Measurements from ENCODE around the gene NLRP1.

NLRP1 gene

GRCh38 chr17:5584383-5585286 is at the start of gene NLRP1:
Gene NLRP1 (minus strand): TSS chr17:5584509. CDS start chr17:5583957, 552 bp downstream.
- in situ Hi-C loops (cut with MboI; ENCODE audit: low sequenced_read_pairs): loop anchor here (5.0 kb wide), 1 partner anchor 838 kb away; no protein-coding TSS in a partner anchor
- H3K9me3 ChIP-seq: no peaks in the 10 kb centered on the region
- peak in 1 of 2 experiments; percentile 30 for DNase-seq (ENCODE audit: low spot score in 2 of 2)
- H3K4me1 ChIP-seq: no peaks in the 10 kb centered on the region
- H3K36me3 ChIP-seq (replicated peaks): no peaks in the 10 kb centered on the region
- no peaks in the 10 kb centered on the region for H3K27me3 ChIP-seq (ENCODE audit: low read depth)
- no peak within 1 kb of the TSS for H3K4me3 ChIP-seq

- no peaks in the 10 kb centered on the region for H3K9me3 ChIP-seq
- H3K4me3 ChIP-seq: no peak overlapping the region
- no peaks in the 10 kb centered on the region for H3K4me1 ChIP-seq
- DNase-seq (ENCODE audit: low spot score in 2 of 2): no peak
- H3K27me3 ChIP-seq (ENCODE audit: low read depth): peaks cover 3% of the 10 kb centered on the region; the same call in 1 of the 2 replicates
- in situ Hi-C loops (cut with MboI; ENCODE audit: low sequenced_read_pairs): no loop called here
- no peaks in the 10 kb centered on the region for H3K36me3 ChIP-seq (replicated peaks)
Observed at GRCh38 chr17:5631958-5632590, 47.8 kb upstream of the NLRP1 start.

- Histone ChIP-seq H3K36me3 (replicated peaks) (no peaks in the 10 kb centered on the region), H3K27me3 (ENCODE audit: low read depth) (peaks cover 3% of the 10 kb centered on the region; the same call in 1 of the 2 replicates), H3K9me3 (no peaks in the 10 kb centered on the region), H3K4me3 (no peak overlapping the region), H3K4me1 (no peaks in the 10 kb centered on the region)
- DNase-seq (ENCODE audit: low spot score in 2 of 2): no peak
- in situ Hi-C loops (cut with MboI; ENCODE audit: low sequenced_read_pairs): no loop called here
Observed at GRCh38 chr17:5630434-5630833, 46.1 kb upstream of the NLRP1 start.

GRCh38 chr17:5629128-5629527 is 44.8 kb upstream of the NLRP1 start:
- H3K4me3 ChIP-seq: no peak overlapping the region
- no peaks in the 10 kb centered on the region for H3K4me1 ChIP-seq
- no peaks in the 10 kb centered on the region for H3K36me3 ChIP-seq (replicated peaks)
- in situ Hi-C loops (cut with MboI; ENCODE audit: low sequenced_read_pairs): no loop called here
- peaks cover 3% of the 10 kb centered on the region; the same call in 1 of the 2 replicates for H3K27me3 ChIP-seq (ENCODE audit: low read depth)
- DNase-seq (ENCODE audit: low spot score in 2 of 2): no peak
- no peaks in the 10 kb centered on the region for H3K9me3 ChIP-seq

GRCh38 chr17:5628262-5628661 is 44.0 kb upstream of the NLRP1 start:
- in situ Hi-C loops (cut with MboI; ENCODE audit: low sequenced_read_pairs): no loop called here
- peaks cover under 1% of the 10 kb centered on the region; the same call in 1 of the 2 replicates for H3K27me3 ChIP-seq (ENCODE audit: low read depth)

GRCh38 chr17:5624211-5624610 is 39.9 kb upstream of the NLRP1 start:
- in situ Hi-C loops (cut with MboI; ENCODE audit: low sequenced_read_pairs): no loop called here
- no peak for DNase-seq (ENCODE audit: low spot score in 2 of 2)
- H3K27me3 ChIP-seq (ENCODE audit: low read depth): no peaks in the 10 kb centered on the region
- no peak overlapping the region for H3K4me3 ChIP-seq
- H3K36me3 ChIP-seq (replicated peaks): no peaks in the 10 kb centered on the region
- no peaks in the 10 kb centered on the region for H3K4me1 ChIP-seq
- H3K9me3 ChIP-seq: no peaks in the 10 kb centered on the region

More at GRCh38 chr17:5628262-5628661, 44.0 kb upstream of the NLRP1 start:
- Histone ChIP-seq H3K4me3 (no peak overlapping the region), H3K36me3 (replicated peaks) (no peaks in the 10 kb centered on the region), H3K4me1 (no peaks in the 10 kb centered on the region), H3K9me3 (no peaks in the 10 kb centered on the region)
- DNase-seq (ENCODE audit: low spot score in 2 of 2): no peak

GRCh38 chr17:5621729-5622128 is 37.4 kb upstream of the NLRP1 start:
- H3K9me3 ChIP-seq: no peaks in the 10 kb centered on the region
- no peaks in the 10 kb centered on the region for H3K4me1 ChIP-seq
- in situ Hi-C loops (cut with MboI; ENCODE audit: low sequenced_read_pairs): no loop called here
- H3K4me3 ChIP-seq: no peak overlapping the region
- DNase-seq (ENCODE audit: low spot score in 2 of 2): no peak
- H3K27me3 ChIP-seq (ENCODE audit: low read depth): no peaks in the 10 kb centered on the region
- no peaks in the 10 kb centered on the region for H3K36me3 ChIP-seq (replicated peaks)

GRCh38 chr17:5621026-5621425 is 36.7 kb upstream of the NLRP1 start:
- in situ Hi-C loops (cut with MboI; ENCODE audit: low sequenced_read_pairs): no loop called here
- no peak for DNase-seq (ENCODE audit: low spot score in 2 of 2)
- H3K4me1 ChIP-seq: no peaks in the 10 kb centered on the region
- H3K27me3 ChIP-seq (ENCODE audit: low read depth): no peaks in the 10 kb centered on the region
- H3K36me3 ChIP-seq (replicated peaks): no peaks in the 10 kb centered on the region
- H3K4me3 ChIP-seq: no peak overlapping the region
- no peaks in the 10 kb centered on the region for H3K9me3 ChIP-seq

GRCh38 chr17:5619088-5619740 is 34.9 kb upstream of the NLRP1 start:
- no peaks in the 10 kb centered on the region for H3K27me3 ChIP-seq (ENCODE audit: low read depth)
- no peak for DNase-seq (ENCODE audit: low spot score in 2 of 2)
- no peaks in the 10 kb centered on the region for H3K36me3 ChIP-seq (replicated peaks)
- in situ Hi-C loops (cut with MboI; ENCODE audit: low sequenced_read_pairs): loop anchor here (10.0 kb wide), 1 partner anchor 64 kb away; no protein-coding TSS in a partner anchor
- H3K4me1 ChIP-seq: no peaks in the 10 kb centered on the region
- no peak overlapping the region for H3K4me3 ChIP-seq
- H3K9me3 ChIP-seq: no peaks in the 10 kb centered on the region

GRCh38 chr17:5618476-5618875 is 34.2 kb upstream of the NLRP1 start:
- DNase-seq (ENCODE audit: low spot score in 2 of 2): no peak
- no peaks in the 10 kb centered on the region for H3K27me3 ChIP-seq (ENCODE audit: low read depth)
- H3K4me3 ChIP-seq: no peak overlapping the region
- H3K36me3 ChIP-seq (replicated peaks): no peaks in the 10 kb centered on the region
- H3K9me3 ChIP-seq: no peaks in the 10 kb centered on the region
- in situ Hi-C loops (cut with MboI; ENCODE audit: low sequenced_read_pairs): loop anchor here (10.0 kb wide), 1 partner anchor 64 kb away; no protein-coding TSS in a partner anchor
- H3K4me1 ChIP-seq: no peaks in the 10 kb centered on the region

- in situ Hi-C loops (cut with MboI; ENCODE audit: low sequenced_read_pairs): loop anchor here (10.0 kb wide), 1 partner anchor 61 kb away; no protein-coding TSS in a partner anchor
- Histone ChIP-seq H3K36me3 (replicated peaks) (no peaks in the 10 kb centered on the region), H3K9me3 (no peaks in the 10 kb centered on the region), H3K4me1 (no peaks in the 10 kb centered on the region), H3K27me3 (ENCODE audit: low read depth) (no peaks in the 10 kb centered on the region), H3K4me3 (no peak overlapping the region)
- DNase-seq (ENCODE audit: low spot score in 2 of 2): no peak
Observed at GRCh38 chr17:5615476-5615875, 31.2 kb upstream of the NLRP1 start.

GRCh38 chr17:5610956-5611355 is 26.6 kb upstream of the NLRP1 start:
- Histone ChIP-seq H3K9me3 (no peaks in the 10 kb centered on the region), H3K4me1 (no peaks in the 10 kb centered on the region), H3K27me3 (ENCODE audit: low read depth) (no peaks in the 10 kb centered on the region), H3K36me3 (replicated peaks) (no peaks in the 10 kb centered on the region), H3K4me3 (no peak overlapping the region)
- DNase-seq (ENCODE audit: low spot score in 2 of 2): no peak
- in situ Hi-C loops (cut with MboI; ENCODE audit: low sequenced_read_pairs): loop anchor here (10.0 kb wide), 1 partner anchor 56 kb away; no protein-coding TSS in a partner anchor

- Histone ChIP-seq H3K9me3 (no peaks in the 10 kb centered on the region), H3K27me3 (ENCODE audit: low read depth) (0 out of 2 replicates have a peak, but pooled peaks cover 3% of the 10 kb centered on the region), H3K36me3 (replicated peaks) (no peaks in the 10 kb centered on the region), H3K4me1 (no peaks in the 10 kb centered on the region), H3K4me3 (no peak overlapping the region)
- in situ Hi-C loops (cut with MboI; ENCODE audit: low sequenced_read_pairs): no loop called here
- no peak for DNase-seq (ENCODE audit: low spot score in 2 of 2)
Observed at GRCh38 chr17:5608399-5609112, 24.2 kb upstream of the NLRP1 start.
